Activated CD4-positive, alpha-beta T cell treated with anti-CD3 and anti-CD28 coated beads for 36 hours (primary cell): ENCODE measurements around the gene SZT2. TPM values are rescaled to one million over a fixed set of nuclear protein-coding genes. Genes with fewer than 3 reads are reported as not detected.
"Not testable (repeated sequence)": the region's sequence is repeated elsewhere in the genome, so short reads cannot be mapped to it uniquely, and the experiment has no call there.

Experiments used
- ATAC-seq: fragments of 200-7000 bp; cut with Tn5 transposase; one replicate; pipeline ENCODE4 v1.10.0; 2021; ENCODE audit warnings: mild to moderate bottlenecking, moderate library complexity
- CTCF ChIA-PET: fragments of 350-600 bp; sonication (Branson Sonifier 250); formaldehyde crosslinking; loops from one replicate; lab custom pipeline; 2021; ENCODE audit warnings: antibody characterized with exemption; lab: Charles Lee
- POLR2A ChIA-PET: fragments of 350-600 bp; sonication (Branson Sonifier 250); formaldehyde crosslinking; loops from one replicate; lab custom pipeline; 2021; ENCODE audit warnings: antibody characterized with exemption, inconsistent platforms; lab: Charles Lee
- DNase-seq: peaks from one replicate; pipeline ENCODE4 v3.0.0-alpha.2; 2020
- H3K27ac Mint-ChIP-seq: one replicate; pipeline ENCODE4 v1.8.0; 2021; ENCODE audit warnings: mixed read lengths
- H3K27me3 Mint-ChIP-seq: one replicate; pipeline ENCODE4 v1.8.0; 2021; ENCODE audit warnings: mixed read lengths
- H3K36me3 Mint-ChIP-seq: one replicate; pipeline ENCODE4 v1.8.0; 2021; ENCODE audit warnings: low read depth, mixed read lengths
- H3K4me1 Mint-ChIP-seq: one replicate; pipeline ENCODE4 v1.8.0; 2021; ENCODE audit warnings: mixed read lengths
- H3K4me3 Mint-ChIP-seq: one replicate; pipeline ENCODE4 v1.8.0; 2021; ENCODE audit warnings: mild to moderate bottlenecking, moderate library complexity, mixed read lengths
- H3K9me3 Mint-ChIP-seq: one replicate; pipeline ENCODE4 v1.8.0; 2021; ENCODE audit warnings: low read depth, mixed read lengths
- intact Hi-C, 2 experiments: fragments of 100-400 bp; cut with DNase I in 1 of 2; cut with micrococcal nuclease in 1 of 2; formaldehyde crosslinking; loops; one replicate each; pipeline versions ENCODE4 v1.14.2 to v1.15.1; 2022 to 2024; cut with DNase I, micrococcal nuclease
- total RNA-seq, 2 experiments: library from RNA; stranded (reverse); gene quantifications; one replicate each; pipeline ENCODE4 v1.2.3, GENCODE V29; 2021

SZT2 gene
- total RNA-seq, 2 experiments from 2014 or later = 33.6 to 36.3 TPM

DNA sequence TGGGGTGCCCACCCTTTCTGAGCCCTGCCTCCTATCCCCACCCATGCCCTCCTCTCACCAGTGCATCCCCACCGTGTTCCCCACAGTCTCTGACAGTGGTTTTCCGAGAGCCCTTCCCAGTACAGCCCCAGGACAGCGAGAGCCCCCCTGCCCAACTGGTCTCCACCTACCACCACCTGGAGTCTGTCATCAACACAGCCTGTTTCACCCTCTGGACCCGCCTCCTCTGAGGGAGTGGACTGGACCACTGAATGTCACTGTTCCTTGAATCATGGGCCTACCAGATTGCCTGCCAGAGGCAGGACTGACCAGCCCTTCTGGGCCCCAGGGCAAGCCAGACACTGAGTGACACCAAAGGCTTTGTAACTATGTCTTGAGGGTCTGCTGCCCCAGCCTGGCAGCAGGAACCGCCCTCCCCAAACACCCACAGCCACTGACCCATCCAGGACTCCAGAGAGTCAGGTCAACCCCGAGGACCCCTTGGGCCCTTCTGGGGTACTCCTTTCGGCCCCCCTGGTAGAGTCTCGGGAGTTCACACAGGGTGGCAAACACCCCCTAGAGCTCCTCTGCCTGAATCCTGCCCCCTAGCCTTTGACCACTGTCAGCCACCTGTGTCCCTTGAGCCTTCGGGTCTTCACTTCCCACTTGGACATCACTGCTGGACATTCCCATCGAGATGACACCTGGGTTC lies 60.7 kb downstream of the SZT2 start:
- Mint-ChIP-seq H3K9me3 (no peaks in the 10 kb centered on the region), H3K36me3 (peaks cover 16% of the 10 kb centered on the region), H3K4me1 (peaks cover 17% of the 10 kb centered on the region), H3K27ac (no peak overlapping the region), H3K4me3 (no peak overlapping the region), H3K27me3 (no peaks in the 10 kb centered on the region)
- DNase-seq (no peak), ATAC-seq (no peak)
- CTCF ChIA-PET = no interaction called here
- intact Hi-C loops = loop anchor here in 1 of 2 experiments (5.0 to 10.0 kb wide), 3 partner anchors 202 to 996 kb away; partner anchors contain the start of genes B4GALT2, KDM4A, PPCS and ZMYND12
- POLR2A ChIA-PET = no interaction called here

DNA sequence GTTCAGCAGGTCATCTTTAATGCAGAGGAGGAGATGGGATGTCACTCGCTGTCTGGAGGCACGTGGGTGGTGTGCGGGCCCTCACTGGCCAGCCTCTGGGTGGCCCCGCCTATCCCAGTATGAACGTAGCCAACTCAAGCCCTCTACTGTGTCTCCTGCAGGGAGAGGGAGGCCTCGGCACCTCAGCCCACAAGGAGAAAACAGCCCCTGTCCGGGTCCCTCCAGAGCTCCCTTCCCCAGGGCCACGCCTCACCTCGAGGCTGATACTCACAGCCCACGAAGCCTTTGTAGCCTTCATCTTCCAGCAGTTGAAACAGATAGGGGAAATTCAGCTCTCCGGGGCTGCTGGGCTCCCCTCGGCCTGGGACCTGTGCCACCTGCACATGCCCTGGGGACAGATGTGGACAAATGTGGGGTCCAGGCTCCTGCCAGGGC lies 61.5 kb downstream of the SZT2 start:
- peaks cover 16% of the 10 kb centered on the region for H3K36me3 Mint-ChIP-seq
- no peak overlapping the region for H3K4me3 Mint-ChIP-seq
- DNase-seq (no peak), ATAC-seq (no peak)
- peaks cover 4% of the 10 kb centered on the region for H3K27me3 Mint-ChIP-seq
- H3K27ac Mint-ChIP-seq = no peak overlapping the region
- H3K4me1 Mint-ChIP-seq = peaks cover 17% of the 10 kb centered on the region
- no peaks in the 10 kb centered on the region for H3K9me3 Mint-ChIP-seq
- POLR2A ChIA-PET = no interaction called here
- CTCF ChIA-PET = no interaction called here
- intact Hi-C loops = loop anchor here in 1 of 2 experiments (5.0 to 10.0 kb wide), 3 partner anchors 201 to 996 kb away; partner anchors contain the start of genes B4GALT2, KDM4A, PPCS and ZMYND12

DNA sequence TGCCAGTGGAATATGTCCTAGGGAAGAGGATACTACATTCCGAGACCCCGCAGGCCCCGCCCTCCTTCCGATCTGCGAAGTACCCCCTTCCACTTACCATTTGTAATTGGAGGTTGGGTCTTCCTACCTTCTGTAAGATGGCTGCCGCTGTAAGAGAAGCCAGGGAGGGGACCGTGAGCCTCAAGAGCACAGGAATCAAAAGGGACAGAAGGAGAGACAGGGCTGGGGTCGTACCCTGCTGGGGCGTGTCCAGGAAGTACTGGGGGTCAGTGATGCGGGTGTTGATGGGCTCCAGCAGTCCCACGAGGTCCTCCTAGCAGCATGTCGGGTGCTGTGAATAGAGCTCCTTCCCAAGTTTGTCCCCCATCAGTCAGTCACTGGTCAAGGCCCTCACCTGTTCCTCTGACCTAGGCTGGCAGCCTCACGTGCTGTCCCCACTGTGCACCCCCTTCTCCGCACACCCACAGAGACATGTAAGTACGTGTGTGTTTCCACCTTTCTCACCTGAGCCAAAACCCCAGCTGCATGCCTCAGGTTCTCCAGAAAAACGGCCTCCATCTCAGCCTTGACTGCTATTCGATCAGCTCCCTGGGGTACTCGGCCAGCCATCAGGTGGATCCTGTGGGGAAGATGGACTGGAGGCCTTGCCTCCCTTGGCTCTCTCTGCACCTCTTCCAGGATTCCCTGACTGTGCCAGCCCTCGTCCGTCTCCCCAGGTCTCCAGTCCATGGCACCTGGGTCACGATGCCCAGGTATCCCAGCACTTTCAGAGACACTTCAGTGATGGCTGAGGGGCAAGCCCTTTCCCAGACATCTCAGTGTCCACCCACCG lies 62.2 kb downstream of the SZT2 start:
- Mint-ChIP-seq H3K36me3 (peaks cover 15% of the 10 kb centered on the region), H3K4me1 (peaks cover 17% of the 10 kb centered on the region), H3K27me3 (peaks cover 8% of the 10 kb centered on the region), H3K27ac (no peak overlapping the region), H3K9me3 (no peaks in the 10 kb centered on the region), H3K4me3 (no peak overlapping the region)
- ATAC-seq (no peak), DNase-seq (no peak)
- ChIA-PET POLR2A (no interaction called here), CTCF (no interaction called here)
- intact Hi-C loops = loop anchor here in 1 of 2 experiments (5.0 to 10.0 kb wide), 3 partner anchors 200 to 997 kb away; partner anchors contain the start of genes B4GALT2, KDM4A, PPCS and ZMYND12

DNA sequence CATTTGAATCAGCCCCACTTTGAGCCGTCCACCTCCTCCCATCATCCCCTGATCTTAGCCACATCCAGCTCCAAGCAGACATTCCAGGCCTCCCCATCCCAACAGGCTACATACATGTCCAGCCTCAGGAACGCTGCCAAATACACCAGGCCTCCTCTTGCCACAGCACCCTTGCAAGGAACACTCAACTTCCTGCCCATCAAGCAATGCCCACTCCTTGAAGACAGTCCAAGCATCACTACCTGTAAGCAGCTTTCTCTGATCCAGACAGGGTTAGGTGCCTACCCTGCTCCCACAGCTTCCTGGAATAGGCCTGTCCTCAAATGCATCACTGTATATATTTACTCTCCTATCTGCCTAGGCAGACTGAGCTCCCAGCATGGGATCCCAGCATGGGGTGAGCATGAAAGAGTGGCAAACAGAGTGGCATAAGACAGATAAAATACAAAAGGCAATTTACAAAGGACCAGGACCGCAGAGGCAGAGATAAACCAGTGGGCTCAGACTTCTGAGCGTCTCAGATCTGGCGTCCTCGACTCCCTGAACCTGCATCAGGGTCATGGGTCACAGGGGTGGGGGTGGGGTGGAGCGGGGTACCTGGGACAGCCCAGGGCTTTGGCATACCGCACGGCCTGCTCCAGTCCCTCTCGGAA lies 63.2 kb downstream of the SZT2 start:
- ChIA-PET CTCF (no interaction called here), POLR2A (no interaction called here)
- ATAC-seq (no peak), DNase-seq (no peak)
- Mint-ChIP-seq H3K27me3 (peaks cover 11% of the 10 kb centered on the region), H3K4me3 (peak overlapping the region; percentile 41), H3K4me1 (peaks cover 17% of the 10 kb centered on the region), H3K27ac (peak overlapping the region; percentile 35), H3K36me3 (peaks cover 8% of the 10 kb centered on the region), H3K9me3 (no peaks in the 10 kb centered on the region)
- intact Hi-C loops = loop anchor here in 1 of 2 experiments (5.0 to 10.0 kb wide), 3 partner anchors 199 to 998 kb away; partner anchors contain the start of genes B4GALT2, KDM4A, PPCS and ZMYND12

DNA sequence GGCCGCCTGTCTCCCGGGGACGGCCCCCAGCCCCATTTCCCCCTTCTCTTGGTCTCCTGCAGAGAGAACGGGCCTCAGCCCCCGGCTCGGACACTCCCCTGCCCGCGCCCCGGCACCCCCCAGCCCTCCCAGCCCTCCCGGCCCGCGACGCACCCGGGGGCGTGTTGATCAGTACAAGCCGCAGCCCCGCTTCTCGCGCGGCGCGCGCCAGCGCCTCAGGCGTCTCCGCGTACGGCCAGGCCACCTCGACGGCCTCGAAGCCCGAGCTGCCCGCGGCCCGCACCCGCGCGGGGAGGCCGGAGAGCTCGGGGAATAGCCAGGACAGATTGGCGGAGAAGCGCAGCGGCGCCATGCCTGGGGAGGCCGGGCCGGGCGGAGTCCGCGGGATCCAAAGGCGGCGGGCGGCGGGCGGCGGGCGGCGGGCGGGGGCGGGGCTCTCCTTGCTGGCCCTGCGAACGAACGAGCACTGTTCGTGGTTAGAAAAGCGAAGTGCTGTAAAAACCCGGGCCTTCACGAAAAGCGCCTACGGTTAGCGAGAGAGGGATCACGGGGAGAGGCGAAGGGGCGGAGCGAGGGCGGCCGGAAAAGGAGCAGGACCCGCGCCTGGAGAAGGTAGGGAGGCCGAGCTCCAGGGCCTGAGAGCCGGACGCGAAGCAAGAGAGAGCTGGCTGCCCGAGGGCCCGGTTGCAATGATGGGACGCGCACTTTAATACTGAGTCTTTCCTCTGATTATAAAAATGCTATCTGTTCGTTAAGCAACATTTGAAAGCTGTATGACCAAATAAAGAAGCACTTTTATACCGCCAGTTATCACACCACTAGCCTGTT lies 64.0 kb downstream of the SZT2 start, which contains the start of gene HYI:
HYI (minus strand) TSS at position 490 of the 828 bp plus-strand sequence; CDS start at position 352, 138 bp downstream.
- Mint-ChIP-seq H3K9me3 (no peaks in the 10 kb centered on the region), H3K4me3 (peak within 1 kb of the TSS; percentile 79), H3K36me3 (peaks cover 8% of the 10 kb centered on the region), H3K27ac (peak within 1 kb of the TSS; percentile 79), H3K4me1 (peaks cover 17% of the 10 kb centered on the region), H3K27me3 (peaks cover 15% of the 10 kb centered on the region)
- ChIA-PET CTCF (interaction anchor here (0.8 to 1.6 kb wide), 5 partner anchors 12 to 227 kb away, joined by 3 to 7 read pairs (median 3); no protein-coding TSS in a partner anchor), POLR2A (interaction anchor here (1.3 kb wide), 1 partner anchor 197 kb away, joined by 5 read pairs; the partner anchor contains the start of gene KDM4A)
- DNase-seq = peak; percentile 84
- ATAC-seq = peak; percentile 65
- intact Hi-C loops = loop anchor here in 1 of 2 experiments (1.0 to 10.0 kb wide), 7 partner anchors 85 to 999 kb away; partner anchors contain the start of genes B4GALT2, CDC20, CFAP57 and EBNA1BP2

DNA sequence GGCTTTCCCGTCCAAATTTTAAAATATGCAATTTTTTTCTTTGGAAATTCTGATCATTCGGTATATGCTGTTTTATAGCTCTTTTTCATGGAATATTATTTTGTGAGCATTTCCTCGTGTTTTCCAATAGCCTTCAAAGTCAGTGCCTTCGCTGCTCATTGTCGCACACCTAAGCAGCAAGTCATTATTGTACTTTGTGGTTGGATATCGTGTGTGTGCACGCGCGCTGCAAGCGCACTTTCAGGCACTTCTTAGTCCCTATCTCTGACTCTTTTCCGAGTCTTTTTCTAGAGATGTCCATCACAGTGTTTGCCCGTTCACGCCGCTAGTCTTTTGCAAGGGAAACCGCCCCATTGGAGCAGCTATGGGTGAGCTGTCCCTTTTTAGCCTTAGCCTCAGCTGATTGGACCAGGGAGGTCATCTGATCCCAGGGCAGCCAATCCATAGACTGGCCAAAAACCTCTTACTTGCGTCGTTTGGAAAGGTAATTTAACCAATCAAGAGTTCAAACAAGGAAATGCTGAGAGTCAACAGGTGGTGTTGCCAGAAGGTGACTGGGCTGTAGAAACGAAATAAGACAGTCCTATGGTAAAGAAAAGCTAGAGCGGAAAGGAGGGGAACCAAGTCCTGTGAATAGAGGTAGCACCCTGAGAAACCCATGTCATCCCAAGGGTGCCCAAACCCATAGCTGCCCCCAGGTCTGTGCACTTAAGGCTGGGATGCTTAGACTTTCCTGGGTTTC lies 64.7 kb downstream of the SZT2 start:
- POLR2A ChIA-PET = interaction anchor here (1.3 kb wide), 1 partner anchor 196 kb away, joined by 5 read pairs; the partner anchor contains the start of gene KDM4A
- peak; percentile 78 for DNase-seq
- intact Hi-C loops = loop anchor here in 1 of 2 experiments (1.0 to 10.0 kb wide), 7 partner anchors 86 to 1000 kb away; partner anchors contain the start of genes B4GALT2, CDC20, CFAP57 and EBNA1BP2
- peak overlapping the region; percentile 79 for H3K27ac Mint-ChIP-seq
- CTCF ChIA-PET = interaction anchor here (0.8 to 1.6 kb wide), 6 partner anchors 13 to 250 kb away, joined by 3 to 7 read pairs (median 4); no protein-coding TSS in a partner anchor
- H3K4me1 Mint-ChIP-seq = peaks cover 17% of the 10 kb centered on the region
- no peaks in the 10 kb centered on the region for H3K9me3 Mint-ChIP-seq
- peak; percentile 92 for ATAC-seq
- peaks cover 8% of the 10 kb centered on the region for H3K36me3 Mint-ChIP-seq
- peak overlapping the region; percentile 79 for H3K4me3 Mint-ChIP-seq
- H3K27me3 Mint-ChIP-seq = peaks cover 16% of the 10 kb centered on the region

DNA sequence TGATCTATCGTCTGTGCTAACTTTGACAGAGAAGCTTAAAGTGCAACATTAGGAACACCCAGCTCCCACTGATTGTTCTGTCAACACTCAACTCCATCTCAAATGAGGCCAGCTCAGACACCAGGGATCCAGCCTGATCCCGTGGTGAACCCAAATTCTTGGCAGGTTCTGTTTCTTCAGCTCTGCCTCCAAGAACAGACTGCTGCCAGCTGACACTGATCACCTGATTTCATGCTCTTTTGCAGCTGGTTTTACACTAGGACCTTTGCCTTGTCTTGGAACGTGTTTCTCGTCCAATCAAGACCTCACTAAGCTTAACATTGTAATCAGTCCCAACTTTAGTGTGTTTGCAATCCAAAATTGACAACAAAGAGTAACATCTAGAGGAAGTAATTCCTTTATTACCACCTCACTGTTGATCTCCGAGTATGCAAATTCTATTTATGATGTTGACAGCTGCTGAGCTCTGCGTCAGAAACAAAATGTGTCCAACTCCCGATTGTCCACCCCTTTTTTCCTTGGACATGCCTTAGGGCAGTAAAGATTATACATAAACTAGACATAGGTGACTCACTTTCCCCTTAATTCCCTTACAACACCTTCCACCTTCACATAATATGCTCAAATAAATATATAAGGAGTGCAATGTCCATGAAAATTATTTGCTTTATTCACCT lies 65.7 kb downstream of the SZT2 start:
- DNase-seq = no peak
- Mint-ChIP-seq H3K9me3 (no peaks in the 10 kb centered on the region), H3K27ac (no peak overlapping the region), H3K4me1 (peaks cover 17% of the 10 kb centered on the region), H3K27me3 (peaks cover 18% of the 10 kb centered on the region), H3K4me3 (no peak overlapping the region), H3K36me3 (peaks cover 6% of the 10 kb centered on the region)
- ChIA-PET CTCF (interaction anchor here (1.2 to 1.6 kb wide), 2 partner anchors 17 to 250 kb away, joined by 4 to 7 read pairs; no protein-coding TSS in a partner anchor), POLR2A (no interaction called here)
- no peak for ATAC-seq
- intact Hi-C loops = loop anchor here in 1 of 2 experiments (2.0 to 10.0 kb wide), 3 partner anchors 97 to 1001 kb away; partner anchors contain the start of genes CDC20, PPCS and ZMYND12

DNA sequence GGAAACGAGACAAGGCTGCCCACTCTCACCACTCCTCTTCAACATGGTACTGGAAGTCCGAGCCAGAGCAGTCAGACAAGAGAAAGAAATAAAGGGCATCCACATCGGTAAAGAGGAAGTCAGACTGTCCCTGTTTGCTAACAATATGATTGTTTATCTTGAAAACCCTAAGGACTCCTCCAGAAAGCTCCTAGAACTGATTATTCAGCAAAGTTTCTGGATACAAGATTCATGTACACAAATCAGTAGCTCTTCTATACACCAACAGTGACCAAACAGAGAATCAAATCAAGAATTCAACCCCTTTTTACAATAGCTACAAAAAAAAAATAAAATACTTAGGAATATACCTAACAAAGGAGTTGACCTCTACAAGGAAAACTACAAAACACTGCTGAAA lies 68.7 kb downstream of the SZT2 start:
- DNase-seq, H3K36me3 Mint-ChIP-seq, POLR2A ChIA-PET, H3K27ac Mint-ChIP-seq, H3K4me3 Mint-ChIP-seq, ATAC-seq, CTCF ChIA-PET, H3K9me3 Mint-ChIP-seq: not testable (repeated sequence)
- H3K4me1 Mint-ChIP-seq = peaks cover 10% of the 10 kb centered on the region
- intact Hi-C loops = loop anchor here in 1 of 2 experiments (10.0 kb wide), 1 partner anchor 1004 kb away; the partner anchor contains the start of genes PPCS and ZMYND12
- H3K27me3 Mint-ChIP-seq = peaks cover 18% of the 10 kb centered on the region

DNA sequence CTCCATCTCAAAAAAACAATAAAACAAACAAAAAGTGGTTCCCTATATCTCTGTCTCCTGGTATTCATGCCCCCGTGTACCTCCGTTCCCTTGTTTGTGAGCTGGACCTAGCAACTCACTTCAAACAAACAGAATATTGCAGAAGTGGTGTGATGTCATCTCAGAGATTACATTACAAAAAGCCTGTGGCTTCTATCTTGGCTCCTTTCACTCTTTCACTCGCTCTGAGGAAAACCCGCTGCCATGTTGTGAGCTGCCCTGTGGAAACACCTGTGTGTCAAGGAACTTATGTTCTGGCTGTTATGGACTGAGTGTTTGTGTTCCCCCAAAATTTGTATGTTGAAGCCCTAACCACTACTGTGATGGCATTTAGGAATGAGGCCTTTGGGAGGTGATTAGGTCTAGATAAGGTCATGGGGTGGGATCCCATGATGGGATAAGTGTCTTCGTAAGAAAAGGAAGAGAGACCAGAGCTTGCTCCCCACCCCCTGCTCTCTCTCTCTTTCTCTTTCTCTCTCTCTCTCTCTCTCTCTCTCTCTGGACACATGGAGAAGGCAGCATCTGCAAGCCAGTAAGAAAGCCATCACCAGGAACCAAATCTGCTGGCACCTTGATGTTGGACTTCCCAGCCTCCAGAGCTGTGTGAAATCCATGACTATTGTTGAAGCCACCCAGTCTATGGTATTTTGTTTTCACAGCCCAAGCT lies 71.4 kb downstream of the SZT2 start:
- Mint-ChIP-seq H3K27ac (no peak overlapping the region), H3K36me3 (no peaks in the 10 kb centered on the region), H3K27me3 (peaks cover 15% of the 10 kb centered on the region), H3K4me3 (no peak overlapping the region), H3K9me3 (no peaks in the 10 kb centered on the region), H3K4me1 (peaks cover 1% of the 10 kb centered on the region)
- intact Hi-C loops = no loop called here
- no peak for DNase-seq
- CTCF ChIA-PET = no interaction called here
- POLR2A ChIA-PET = no interaction called here
- no peak for ATAC-seq
